DMS153 (cell line): ENCODE results near the gene STXBP6.
A peak's percentile ranks its signal among the peaks of the same experiment; 100 is the strongest.

ENCODE experiments used
- DNase-seq: peaks from one replicate; lab custom pipeline; 2025; lab: John Stamatoyannopoulos, UW

Gene STXBP6

GRCh38 chr14:25049568-25050268 lies at the start of gene STXBP6:
Gene STXBP6 (minus strand): TSS chr14:25050147. CDS start chr14:24974818, 75,329 bp downstream.
- peak; percentile 52 for DNase-seq

- no peak for DNase-seq
These were observed 47.2 kb upstream of the STXBP6 start for GRCh38 chr14:25097120-25097519.

GRCh38 chr14:25095736-25096437 lies 45.9 kb upstream of the STXBP6 start:
- no peak for DNase-seq

DNA sequence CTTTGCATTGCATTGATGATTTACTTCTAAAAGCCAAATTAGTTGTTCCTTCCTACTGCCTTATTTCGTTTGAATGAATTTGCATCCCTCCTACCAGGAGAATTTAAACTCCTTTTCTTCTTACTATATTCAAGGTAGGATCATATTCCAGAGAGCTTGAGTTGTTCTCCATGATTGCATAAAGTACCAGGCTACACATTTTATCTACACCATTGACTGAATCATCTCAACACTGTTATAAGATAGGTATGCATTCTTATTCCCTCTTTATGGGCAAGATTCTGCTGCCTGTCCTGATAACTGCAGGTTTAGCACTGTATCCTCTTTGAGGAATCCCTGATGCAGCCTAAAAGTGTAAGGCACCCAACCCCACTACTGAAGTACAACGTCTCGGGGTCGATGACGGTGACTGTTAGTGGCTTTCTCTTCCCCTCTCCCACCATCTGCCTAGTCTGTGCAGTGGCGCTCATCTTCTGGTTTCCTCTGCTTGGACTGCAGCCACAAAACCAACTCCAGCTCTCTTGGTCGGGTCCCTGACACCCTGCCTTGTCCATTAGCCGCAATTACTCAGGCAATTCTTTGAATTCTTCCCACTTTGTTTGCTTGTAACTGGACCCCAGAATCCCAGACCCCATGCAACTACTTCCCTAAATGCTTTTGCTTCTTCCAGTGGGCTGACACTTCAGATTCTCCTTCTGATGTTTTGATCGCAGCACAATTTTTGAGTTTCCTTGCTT lies 44.4 kb upstream of the STXBP6 start:
- no peak for DNase-seq

DNA sequence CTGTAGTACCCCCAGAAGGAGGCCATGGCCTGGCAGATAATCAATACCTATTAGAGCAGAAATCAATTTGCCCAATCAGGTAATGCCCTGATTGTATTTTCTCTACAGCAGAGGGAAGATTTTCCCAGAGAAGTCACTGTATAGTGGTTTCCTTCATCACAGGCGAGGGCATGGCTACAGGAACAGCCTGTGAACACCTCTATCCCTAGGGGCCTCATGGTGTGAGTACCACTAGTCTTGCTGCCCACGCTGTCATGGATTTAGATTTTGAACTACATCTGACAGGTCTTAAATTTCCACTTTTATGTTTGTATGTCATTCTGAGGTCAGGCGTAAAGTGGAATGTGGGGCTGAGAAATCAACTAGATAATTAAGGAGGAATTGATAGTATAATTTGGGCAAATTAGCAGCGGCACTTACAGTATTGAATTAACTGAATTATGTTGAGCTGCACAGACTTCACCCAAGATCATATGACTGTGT lies 42.4 kb upstream of the STXBP6 start:
- no peak for DNase-seq

GRCh38 chr14:25090716-25091454 lies 40.9 kb upstream of the STXBP6 start:
- no peak for DNase-seq

DNA sequence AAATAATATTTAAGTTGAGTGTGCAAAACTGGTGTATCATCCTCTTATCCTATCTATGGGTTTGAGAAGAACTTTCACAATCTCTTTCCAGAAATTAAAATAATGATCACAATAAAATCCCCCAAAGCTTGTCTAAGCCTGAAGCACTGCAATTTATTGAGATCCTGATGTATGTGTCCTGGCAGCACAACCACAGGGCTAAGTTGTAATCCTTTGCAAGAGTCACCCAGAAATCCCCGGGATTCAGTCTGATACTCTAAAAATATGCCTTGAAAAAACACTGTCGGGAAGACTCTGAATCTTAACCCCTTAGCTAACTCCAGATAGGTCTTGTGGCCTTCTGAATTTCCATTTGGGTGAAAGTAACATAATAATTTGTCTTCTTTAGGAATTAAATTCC lies 40.3 kb upstream of the STXBP6 start:
- DNase-seq, result no peak

- no peak for DNase-seq
These were observed 39.5 kb upstream of the STXBP6 start for GRCh38 chr14:25089496-25089895.

- no peak for DNase-seq
These were observed 37.0 kb upstream of the STXBP6 start for GRCh38 chr14:25086821-25087396.

GRCh38 chr14:25086081-25086480 lies 36.1 kb upstream of the STXBP6 start:
- no peak for DNase-seq

GRCh38 chr14:25080682-25081081 lies 30.7 kb upstream of the STXBP6 start:
- DNase-seq, result no peak

DNA sequence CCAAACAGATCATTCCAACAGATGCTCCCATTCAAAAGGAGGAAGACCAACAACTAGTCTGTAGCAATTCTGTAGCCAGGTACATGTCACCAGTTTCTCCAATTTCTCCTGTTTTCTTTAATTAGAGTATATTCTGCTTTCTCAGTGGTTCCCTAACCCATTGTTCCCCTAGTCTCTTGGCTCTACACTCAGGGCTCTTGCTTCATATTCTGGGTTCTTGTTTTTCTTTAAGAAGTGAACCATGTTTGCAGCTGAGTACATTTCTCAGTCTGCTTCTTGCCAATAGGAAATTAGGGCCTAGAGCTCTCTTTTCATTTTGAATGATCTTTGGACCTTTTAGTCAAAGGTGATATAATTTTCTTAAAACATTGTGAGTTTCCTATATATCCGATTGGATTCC lies 29.4 kb upstream of the STXBP6 start:
- DNase-seq, result no peak

GRCh38 chr14:25074099-25074685 lies 24.2 kb upstream of the STXBP6 start:
- DNase-seq, result no peak

GRCh38 chr14:25069879-25070278 lies 19.9 kb upstream of the STXBP6 start:
- no peak for DNase-seq

- DNase-seq, result no peak
These were observed 17.7 kb upstream of the STXBP6 start for GRCh38 chr14:25067600-25067999.

- no peak for DNase-seq
These were observed 12.0 kb upstream of the STXBP6 start for GRCh38 chr14:25062022-25062321.

GRCh38 chr14:25056688-25057078 lies 6.7 kb upstream of the STXBP6 start:
- DNase-seq, result no peak

DNA sequence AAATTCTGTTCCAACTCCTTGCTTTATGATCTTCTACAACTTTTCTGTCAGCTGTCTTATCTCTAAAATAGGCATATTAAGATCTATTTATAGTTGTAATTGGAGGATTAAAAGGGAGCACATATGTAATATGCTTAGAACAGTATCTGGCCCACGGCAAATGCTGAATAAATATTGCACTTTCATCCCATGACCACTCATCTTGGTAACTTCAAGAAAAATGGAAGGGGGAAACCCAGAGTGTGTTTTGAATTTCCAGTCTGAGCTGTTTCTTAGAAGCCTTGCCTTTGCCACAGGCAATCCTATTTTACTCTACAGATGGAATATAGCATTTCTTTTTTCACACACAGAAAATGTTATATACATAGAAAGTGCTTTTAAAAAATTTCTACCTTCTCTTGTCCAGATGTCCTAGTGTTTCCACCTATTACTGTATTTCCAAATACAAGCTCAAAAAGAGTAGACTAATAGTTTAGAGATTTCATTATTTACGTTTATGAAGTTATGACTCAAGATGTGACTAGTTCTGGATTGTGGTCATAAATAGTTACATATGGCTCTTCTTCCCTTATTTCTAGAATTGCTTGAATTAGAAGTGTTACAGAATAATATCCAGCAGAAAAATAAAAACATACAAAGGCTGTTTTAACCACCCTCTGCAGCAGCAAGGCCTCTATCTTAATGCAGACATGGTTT lies 6.2 kb upstream of the STXBP6 start:
- DNase-seq, result no peak

GRCh38 chr14:25055005-25055404 lies 5.1 kb upstream of the STXBP6 start:
- DNase-seq, result no peak

DNA sequence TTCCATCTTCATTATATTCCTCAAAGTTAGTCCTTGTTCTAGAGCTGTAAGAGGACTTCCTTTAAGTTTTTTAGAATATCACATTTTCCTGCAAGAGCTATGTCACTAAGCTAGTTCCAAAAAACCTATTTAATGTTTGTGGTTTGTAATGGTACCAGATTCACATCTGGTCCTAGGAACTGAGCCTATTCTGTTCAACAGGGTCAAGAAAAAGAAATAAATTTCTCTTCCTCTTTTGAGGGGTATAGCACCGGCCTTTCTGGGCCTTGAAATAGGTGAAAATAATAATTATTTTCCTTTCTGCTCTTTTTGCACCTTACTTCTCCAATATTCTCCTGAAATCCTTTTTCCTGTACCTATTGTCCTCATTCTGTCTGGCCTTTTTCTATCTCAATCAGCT lies 3.6 kb upstream of the STXBP6 start:
- DNase-seq, result no peak

- DNase-seq, result no peak
These were observed 3.0 kb upstream of the STXBP6 start for GRCh38 chr14:25052921-25053320.
